ENCODE results near the gene OR10H4. TPM values are rescaled to one million over a fixed set of nuclear protein-coding genes. Genes with fewer than 3 reads are reported as not detected.
"Not testable (repeated sequence)": the region's sequence is repeated elsewhere in the genome, so short reads cannot be mapped to it uniquely, and the experiment has no call there.

Gene OR10H4
- total RNA-seq, 2 donors from 2014 or later: not detected

GRCh38 chr19:15923702-15924101 lies 25.1 kb upstream of the OR10H4 start:
- Mint-ChIP-seq H3K4me1 (peaks cover 4% of the 10 kb centered on the region), H3K36me3 (ENCODE audit: low read depth) (no peaks in the 10 kb centered on the region), H3K27me3 (peaks cover 73% of the 10 kb centered on the region), H3K4me3 (no peak overlapping the region), H3K27ac (no peak overlapping the region)
- no peaks in the 10 kb centered on the region for H3K9me3 ChIP-seq (ENCODE audit: control insufficient read depth, low read length, poor library complexity, severe bottlenecking)
- no peak for DNase-seq
- no peak for ATAC-seq

GRCh38 chr19:15926484-15926883 lies 22.3 kb upstream of the OR10H4 start:
- Mint-ChIP-seq H3K4me3 (no peak overlapping the region), H3K36me3 (ENCODE audit: low read depth) (no peaks in the 10 kb centered on the region), H3K27ac (no peak overlapping the region), H3K27me3 (peaks cover 69% of the 10 kb centered on the region), H3K4me1 (peaks cover 3% of the 10 kb centered on the region)
- ATAC-seq: no peak
- DNase-seq: no peak
- no peaks in the 10 kb centered on the region for H3K9me3 ChIP-seq (ENCODE audit: control insufficient read depth, low read length, poor library complexity, severe bottlenecking)

- no peak for ATAC-seq
- no peak overlapping the region for H3K27ac Mint-ChIP-seq
- H3K4me1 Mint-ChIP-seq: peaks cover 3% of the 10 kb centered on the region
- DNase-seq: no peak
- H3K9me3 ChIP-seq (ENCODE audit: control insufficient read depth, low read length, poor library complexity, severe bottlenecking): no peaks in the 10 kb centered on the region
- H3K4me3 Mint-ChIP-seq: no peak overlapping the region
- H3K36me3 Mint-ChIP-seq (ENCODE audit: low read depth): no peaks in the 10 kb centered on the region
- peaks cover 54% of the 10 kb centered on the region for H3K27me3 Mint-ChIP-seq
Observed at GRCh38 chr19:15928321-15928720, 20.5 kb upstream of the OR10H4 start.

GRCh38 chr19:15933761-15934331 lies 15.0 kb upstream of the OR10H4 start:
- H3K27me3 Mint-ChIP-seq: peaks cover 39% of the 10 kb centered on the region
- ATAC-seq; H3K4me1 Mint-ChIP-seq; DNase-seq; H3K36me3 Mint-ChIP-seq (ENCODE audit: low read depth); H3K4me3 Mint-ChIP-seq; H3K27ac Mint-ChIP-seq; H3K9me3 ChIP-seq (ENCODE audit: control insufficient read depth, low read length, poor library complexity, severe bottlenecking): not testable (repeated sequence)

GRCh38 chr19:15934332-15935078 lies 14.3 kb upstream of the OR10H4 start, which contains the start of gene CYP4F11:
CYP4F11 (minus strand) TSS chr19:15934529; CDS start chr19:15934408, 121 bp downstream.
- Mint-ChIP-seq H3K27ac (peak within 1 kb of the TSS; percentile 56), H3K27me3 (peaks cover 36% of the 10 kb centered on the region), H3K4me3 (no peak within 1 kb of the TSS), H3K4me1 (no peaks in the 10 kb centered on the region), H3K36me3 (ENCODE audit: low read depth) (no peaks in the 10 kb centered on the region)
- ATAC-seq (peak; percentile 6), DNase-seq (no peak)
- no peaks in the 10 kb centered on the region for H3K9me3 ChIP-seq (ENCODE audit: control insufficient read depth, low read length, poor library complexity, severe bottlenecking)

GRCh38 chr19:15935167-15935702 lies 13.6 kb upstream of the OR10H4 start:
- Mint-ChIP-seq H3K27me3 (peaks cover 37% of the 10 kb centered on the region), H3K4me3 (no peak overlapping the region), H3K4me1 (no peaks in the 10 kb centered on the region), H3K27ac (peak overlapping the region; percentile 56), H3K36me3 (ENCODE audit: low read depth) (no peaks in the 10 kb centered on the region)
- no peaks in the 10 kb centered on the region for H3K9me3 ChIP-seq (ENCODE audit: control insufficient read depth, low read length, poor library complexity, severe bottlenecking)
- ATAC-seq: peak; percentile 23
- no peak for DNase-seq

GRCh38 chr19:15936173-15936572 lies 12.6 kb upstream of the OR10H4 start:
- no peaks in the 10 kb centered on the region for H3K9me3 ChIP-seq (ENCODE audit: control insufficient read depth, low read length, poor library complexity, severe bottlenecking)
- H3K4me3 Mint-ChIP-seq: no peak overlapping the region
- no peaks in the 10 kb centered on the region for H3K36me3 Mint-ChIP-seq (ENCODE audit: low read depth)
- peaks cover 45% of the 10 kb centered on the region for H3K27me3 Mint-ChIP-seq
- H3K4me1 Mint-ChIP-seq: no peaks in the 10 kb centered on the region
- no peak for DNase-seq
- no peak for ATAC-seq
- no peak overlapping the region for H3K27ac Mint-ChIP-seq

- no peak for ATAC-seq
- H3K36me3 Mint-ChIP-seq (ENCODE audit: low read depth): no peaks in the 10 kb centered on the region
- H3K27me3 Mint-ChIP-seq: peaks cover 45% of the 10 kb centered on the region
- no peaks in the 10 kb centered on the region for H3K4me1 Mint-ChIP-seq
- H3K27ac Mint-ChIP-seq: no peak overlapping the region
- no peaks in the 10 kb centered on the region for H3K9me3 ChIP-seq (ENCODE audit: control insufficient read depth, low read length, poor library complexity, severe bottlenecking)
- no peak overlapping the region for H3K4me3 Mint-ChIP-seq
- DNase-seq: no peak
Observed at GRCh38 chr19:15936950-15937349, 11.9 kb upstream of the OR10H4 start.

GRCh38 chr19:15937771-15938170 lies 11.0 kb upstream of the OR10H4 start:
- no peaks in the 10 kb centered on the region for H3K4me1 Mint-ChIP-seq

GRCh38 chr19:15944401-15944800 lies 4.4 kb upstream of the OR10H4 start:
- peaks cover 47% of the 10 kb centered on the region for H3K27me3 Mint-ChIP-seq
- H3K4me3 Mint-ChIP-seq: no peak overlapping the region
- H3K9me3 ChIP-seq (ENCODE audit: control insufficient read depth, low read length, poor library complexity, severe bottlenecking): no peaks in the 10 kb centered on the region
- no peak for DNase-seq
- no peak for ATAC-seq
- no peaks in the 10 kb centered on the region for H3K4me1 Mint-ChIP-seq
- H3K27ac Mint-ChIP-seq: no peak overlapping the region
- no peaks in the 10 kb centered on the region for H3K36me3 Mint-ChIP-seq (ENCODE audit: low read depth)

More at GRCh38 chr19:15937771-15938170, 11.0 kb upstream of the OR10H4 start:
- no peak overlapping the region for H3K4me3 Mint-ChIP-seq
- ATAC-seq: no peak
- H3K9me3 ChIP-seq (ENCODE audit: control insufficient read depth, low read length, poor library complexity, severe bottlenecking): no peaks in the 10 kb centered on the region
- H3K36me3 Mint-ChIP-seq (ENCODE audit: low read depth): no peaks in the 10 kb centered on the region
- no peak overlapping the region for H3K27ac Mint-ChIP-seq
- no peak for DNase-seq
- H3K27me3 Mint-ChIP-seq: peaks cover 51% of the 10 kb centered on the region

- Mint-ChIP-seq H3K4me1 (no peaks in the 10 kb centered on the region), H3K27me3 (peaks cover 38% of the 10 kb centered on the region), H3K36me3 (ENCODE audit: low read depth) (no peaks in the 10 kb centered on the region), H3K27ac (no peak overlapping the region), H3K4me3 (no peak overlapping the region)
- ATAC-seq (no peak), DNase-seq (no peak)
- H3K9me3 ChIP-seq (ENCODE audit: control insufficient read depth, low read length, poor library complexity, severe bottlenecking): no peaks in the 10 kb centered on the region
Observed at GRCh38 chr19:15945301-15945700, 3.5 kb upstream of the OR10H4 start.

- H3K27ac Mint-ChIP-seq: no peak overlapping the region
- peaks cover 4% of the 10 kb centered on the region for H3K36me3 Mint-ChIP-seq (ENCODE audit: low read depth)
- DNase-seq: no peak
- no peaks in the 10 kb centered on the region for H3K9me3 ChIP-seq (ENCODE audit: control insufficient read depth, low read length, poor library complexity, severe bottlenecking)
- no peak for ATAC-seq
- peaks cover 67% of the 10 kb centered on the region for H3K27me3 Mint-ChIP-seq
- no peak overlapping the region for H3K4me3 Mint-ChIP-seq
- no peaks in the 10 kb centered on the region for H3K4me1 Mint-ChIP-seq
Observed at GRCh38 chr19:15954820-15955219, 6.0 kb downstream of the OR10H4 start.

GRCh38 chr19:15962319-15962718 lies 13.5 kb downstream of the OR10H4 start:
- ATAC-seq (no peak), DNase-seq (no peak)
- H3K9me3 ChIP-seq (ENCODE audit: control insufficient read depth, low read length, poor library complexity, severe bottlenecking): no peaks in the 10 kb centered on the region
- H3K27me3 Mint-ChIP-seq: peaks cover 50% of the 10 kb centered on the region
- no peaks in the 10 kb centered on the region for H3K4me1 Mint-ChIP-seq
- H3K4me3 Mint-ChIP-seq: no peak overlapping the region
- peaks cover 8% of the 10 kb centered on the region for H3K36me3 Mint-ChIP-seq (ENCODE audit: low read depth)
- no peak overlapping the region for H3K27ac Mint-ChIP-seq
